Measurements from ENCODE around the gene SMNDC1. TPM values are rescaled to one million over a fixed set of nuclear protein-coding genes. Genes with fewer than 3 reads are reported as not detected.

SMNDC1 gene
- total RNA-seq, 3 donors from 2014 or later, result 11.5 to 16.0 (median 13.4) TPM

- TF ChIP-seq POLR2A (IDR thresholded peaks at IDR 0.05) (no peak), POLR2AphosphoS5 (IDR thresholded peaks at IDR 0.05) (no peak), CTCF (IDR thresholded peaks at IDR 0.05) (no peak)
- peaks cover 0 to 24% of the 10 kb centered on the region in 2 donors for H3K4me1 ChIP-seq
- intact Hi-C loops (cut with DNase I; ENCODE audit: low total_unique reads), result loop anchor here (2.0 to 10.0 kb wide), 2 partner anchors 78 to 260 kb away; partner anchors contain the start of gene SMC3
- peak in 1 of 2 donors; percentile 53 for DNase-seq (ENCODE audit: low spot score in 2 of 2)
- no peaks in the 10 kb centered on the region for H3K9me3 ChIP-seq
- H3K27ac ChIP-seq, result peak overlapping the region; percentile 88 to 94
- no peaks in the 10 kb centered on the region for H3K27me3 ChIP-seq
- H3K4me3 ChIP-seq, result peak overlapping the region; percentile 80 to 97 (median 86)
- H3K36me3 ChIP-seq, result no peaks in the 10 kb centered on the region
Measured at GRCh38 chr10:110304394-110304779, 333 bp downstream of the SMNDC1 start.

GRCh38 chr10:110303681-110304080 lies 1.0 kb downstream of the SMNDC1 start:
- Histone ChIP-seq H3K4me3 (peak overlapping the region; percentile 80 to 97 (median 86)), H3K27me3 (no peaks in the 10 kb centered on the region), H3K4me1 (peaks cover 0 to 24% of the 10 kb centered on the region in 2 donors), H3K9me3 (no peaks in the 10 kb centered on the region), H3K27ac (peak overlapping the region in 1 of 2 donors; percentile 88), H3K36me3 (no peaks in the 10 kb centered on the region)
- intact Hi-C loops (cut with DNase I; ENCODE audit: low total_unique reads), result loop anchor here (2.0 to 10.0 kb wide), 2 partner anchors 77 to 261 kb away; partner anchors contain the start of gene SMC3
- DNase-seq (ENCODE audit: low spot score in 2 of 2), result no peak
- TF ChIP-seq POLR2A (IDR thresholded peaks at IDR 0.05) (no peak), CTCF (IDR thresholded peaks at IDR 0.05) (no peak), POLR2AphosphoS5 (IDR thresholded peaks at IDR 0.05) (no peak)

- intact Hi-C loops (cut with DNase I; ENCODE audit: low total_unique reads), result loop anchor here (10.0 kb wide), 1 partner anchor 264 kb away; the partner anchor contains the start of gene SMC3
- DNase-seq (ENCODE audit: low spot score in 2 of 2), result no peak
- Histone ChIP-seq H3K36me3 (no peaks in the 10 kb centered on the region), H3K27ac (peak overlapping the region in 1 of 2 donors; percentile 20), H3K27me3 (no peaks in the 10 kb centered on the region), H3K4me3 (no peak overlapping the region), H3K4me1 (peaks cover 0 to 24% of the 10 kb centered on the region in 2 donors), H3K9me3 (no peaks in the 10 kb centered on the region)
- no peak for TF ChIP-seq CTCF (IDR thresholded peaks at IDR 0.05)
- no peak for TF ChIP-seq POLR2AphosphoS5 (IDR thresholded peaks at IDR 0.05)
- TF ChIP-seq POLR2A (IDR thresholded peaks at IDR 0.05), result no peak
Measured at GRCh38 chr10:110300486-110300986, 4.2 kb downstream of the SMNDC1 start.

GRCh38 chr10:110296966-110297365 lies 7.8 kb downstream of the SMNDC1 start:
- intact Hi-C loops (cut with DNase I; ENCODE audit: low total_unique reads), result no loop called here
- TF ChIP-seq POLR2AphosphoS5 (IDR thresholded peaks at IDR 0.05), result no peak
- no peak for TF ChIP-seq CTCF (IDR thresholded peaks at IDR 0.05)
- no peak for TF ChIP-seq POLR2A (IDR thresholded peaks at IDR 0.05)
- no peaks in the 10 kb centered on the region for H3K9me3 ChIP-seq
- no peak overlapping the region for H3K27ac ChIP-seq
- DNase-seq (ENCODE audit: low spot score in 2 of 2), result no peak
- peaks cover 0 to 15% of the 10 kb centered on the region in 2 donors for H3K4me1 ChIP-seq
- no peak overlapping the region for H3K4me3 ChIP-seq
- H3K36me3 ChIP-seq, result no peaks in the 10 kb centered on the region
- H3K27me3 ChIP-seq, result no peaks in the 10 kb centered on the region

GRCh38 chr10:110286841-110287240 lies 17.9 kb downstream of the SMNDC1 start:
- no peak for TF ChIP-seq POLR2AphosphoS5 (IDR thresholded peaks at IDR 0.05)
- TF ChIP-seq POLR2A (IDR thresholded peaks at IDR 0.05), result no peak
- TF ChIP-seq CTCF (IDR thresholded peaks at IDR 0.05), result no peak
- no peak overlapping the region for H3K4me3 ChIP-seq
- H3K9me3 ChIP-seq, result no peaks in the 10 kb centered on the region
- no peaks in the 10 kb centered on the region for H3K27me3 ChIP-seq
- no peak for DNase-seq (ENCODE audit: low spot score in 2 of 2)
- intact Hi-C loops (cut with DNase I; ENCODE audit: low total_unique reads), result no loop called here
- H3K4me1 ChIP-seq, result no peaks in the 10 kb centered on the region
- no peak overlapping the region for H3K27ac ChIP-seq
- H3K36me3 ChIP-seq, result no peaks in the 10 kb centered on the region
